Astrocyte of the cerebellum (primary cell): ENCODE data around the gene TMEM62.
"Not testable (repeated sequence)": the region's sequence is repeated elsewhere in the genome, so short reads cannot be mapped to it uniquely, and the experiment has no call there.

Experiments used
- DNase-seq: peaks from one replicate; pipeline ENCODE4 v3.0.0-alpha.2; 2011; ENCODE audit warnings: low read depth
- H3K4me3 ChIP-seq: 2 replicates; pipeline ENCODE4 v1.5.1; 2011; ENCODE audit warnings: mild to moderate bottlenecking, low read depth, low read length, moderate library complexity
- CTCF ChIP-seq: IDR thresholded peaks from 2 replicates; pipeline ENCODE4 v1.5.1; 2012; ENCODE audit warnings: low read length, low read depth, moderate library complexity, mild to moderate bottlenecking; ENCODE audit errors: missing control alignments
- in situ Hi-C: cut with HindIII; loops from 2 replicates; pipeline ENCODE4 v1.10.0; 2017; ENCODE audit warnings: low sequenced_read_pairs

Gene TMEM62

GRCh38 chr15:43187544-43188155 is 54.3 kb downstream of the TMEM62 start:
- in situ Hi-C loops: no loop called here
- peak; percentile 34 for DNase-seq
- no peak overlapping the region for H3K4me3 ChIP-seq
- peak; percentile 65 for TF ChIP-seq CTCF

- no peak overlapping the region for H3K4me3 ChIP-seq
- in situ Hi-C loops: no loop called here
- DNase-seq: no peak
- no peak for TF ChIP-seq CTCF
Measured at GRCh38 chr15:43189296-43189695, 55.9 kb downstream of the TMEM62 start.

- in situ Hi-C loops: loop anchor here (5.0 kb wide), 2 partner anchors 48 to 97 kb away; no protein-coding TSS in a partner anchor
- TF ChIP-seq CTCF: no peak
- DNase-seq: peak; percentile 22
- no peak overlapping the region for H3K4me3 ChIP-seq
Measured at GRCh38 chr15:43190178-43190577, 56.8 kb downstream of the TMEM62 start.

GRCh38 chr15:43193710-43194109 is 60.3 kb downstream of the TMEM62 start:
- in situ Hi-C loops: loop anchor here (5.0 kb wide), 2 partner anchors 51 to 94 kb away; no protein-coding TSS in a partner anchor
- no peak for DNase-seq
- H3K4me3 ChIP-seq: no peak overlapping the region
- no peak for TF ChIP-seq CTCF

- in situ Hi-C loops: loop anchor here (5.0 kb wide), 2 partner anchors 52 to 93 kb away; no protein-coding TSS in a partner anchor
- DNase-seq: no peak
- no peak for TF ChIP-seq CTCF
- no peak overlapping the region for H3K4me3 ChIP-seq
Measured at GRCh38 chr15:43194795-43195194, 61.4 kb downstream of the TMEM62 start.

GRCh38 chr15:43196760-43197548 is 63.6 kb downstream of the TMEM62 start:
- DNase-seq: no peak
- no peak overlapping the region for H3K4me3 ChIP-seq
- TF ChIP-seq CTCF: no peak
- in situ Hi-C loops: no loop called here

- DNase-seq, in situ Hi-C loops, H3K4me3 ChIP-seq: not testable (repeated sequence)
Measured at GRCh38 chr15:43197773-43198172, 64.4 kb downstream of the TMEM62 start.

- H3K4me3 ChIP-seq, in situ Hi-C loops, DNase-seq: not testable (repeated sequence)
Measured at GRCh38 chr15:43198556-43198955, 65.2 kb downstream of the TMEM62 start.
